GM19035 (cell line): ENCODE data around the gene C2orf74.
A peak's percentile ranks its signal among the peaks of the same experiment; 100 is the strongest.
"Not testable (repeated sequence)": the region's sequence is repeated elsewhere in the genome, so short reads cannot be mapped to it uniquely, and the experiment has no call there.

Experiments used
- ATAC-seq: cut with Tn5 transposase; IDR thresholded peaks from one replicate; pipeline ENCODE4 v1.9.1; 2021; ENCODE audit not compliant: unreplicated experiment

Gene C2orf74

DNA sequence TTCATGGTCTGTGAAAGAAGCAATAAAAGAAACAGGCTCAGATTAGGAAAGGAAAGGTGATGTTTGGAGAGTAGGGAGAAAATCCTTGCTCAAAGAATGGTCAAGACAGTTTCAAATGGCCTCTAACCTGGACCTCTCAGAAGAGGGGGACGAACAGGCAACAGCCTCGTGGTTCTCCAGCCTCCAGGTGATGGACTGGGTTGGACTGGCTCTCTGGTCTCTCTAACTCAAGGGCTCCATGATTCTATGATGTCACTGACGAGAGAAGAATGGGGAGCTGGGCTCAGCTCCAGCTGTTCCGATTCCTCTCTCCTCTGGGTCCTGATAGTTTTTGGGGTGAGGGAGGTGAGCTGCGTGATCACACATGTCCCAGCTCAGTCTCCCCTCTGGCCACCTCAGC is at the start of gene C2orf74:
Gene C2orf74, plus strand, starts transcription at position 301 of the 400 bp plus-strand sequence. CDS start 327 bp downstream, outside the sequence.
- ATAC-seq: no peak

DNA sequence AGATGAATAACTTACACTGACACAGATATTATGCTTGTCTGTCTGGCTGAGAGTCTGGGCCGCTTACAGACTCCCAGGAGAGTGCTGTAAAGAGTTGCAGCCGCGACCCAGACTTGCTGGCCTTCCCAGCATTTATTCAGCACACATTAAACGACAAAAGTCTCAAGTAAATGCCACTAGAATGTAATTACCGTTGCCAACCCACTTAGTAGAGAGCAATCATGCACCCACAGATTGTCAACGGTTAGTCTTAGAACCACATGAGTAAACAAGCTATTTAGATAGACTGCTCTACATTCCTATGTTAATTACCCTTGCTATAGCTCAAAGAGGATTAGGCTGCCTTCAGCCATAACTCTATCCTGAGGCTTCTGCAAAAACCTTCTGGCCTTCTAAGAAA is 47.8 kb upstream of the C2orf74 start:
- ATAC-seq: no peak

DNA sequence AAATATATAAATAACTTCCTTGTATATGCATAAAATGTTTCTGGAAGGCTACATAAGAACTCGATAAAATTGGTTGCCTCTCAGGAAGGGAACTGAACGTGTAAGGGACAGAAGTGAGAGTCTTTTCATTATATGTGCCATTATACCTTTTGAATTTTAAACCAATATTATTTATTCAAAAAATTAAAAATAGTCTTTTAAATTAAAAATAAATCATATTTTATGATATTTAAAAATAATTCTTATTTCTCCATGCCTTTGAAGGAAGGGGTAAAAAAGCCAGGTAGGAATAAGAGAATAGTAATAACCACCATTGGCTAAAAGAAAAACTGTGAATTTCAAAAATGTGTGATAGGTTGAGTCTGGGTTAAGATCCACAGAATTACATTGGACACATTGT is 45.7 kb upstream of the C2orf74 start:
- ATAC-seq: no peak

DNA sequence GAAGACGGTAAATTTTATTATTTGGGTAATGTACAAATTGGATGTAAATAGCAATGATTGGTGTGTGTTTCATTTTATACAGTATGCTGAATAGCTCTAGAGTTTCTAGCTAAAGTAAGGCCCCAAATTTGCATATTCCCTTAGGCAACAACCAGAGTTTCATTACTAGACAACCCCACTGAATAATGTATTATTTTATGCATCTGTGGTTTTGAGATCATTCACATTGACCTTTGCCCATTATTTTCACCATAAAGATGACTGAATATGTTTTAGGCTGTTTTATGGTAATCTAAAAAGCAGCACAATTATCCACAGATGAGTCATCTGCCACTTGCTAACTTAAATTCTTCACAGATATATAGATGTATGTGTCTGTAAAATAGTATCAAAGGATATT is 44.5 kb upstream of the C2orf74 start:
- no peak for ATAC-seq

DNA sequence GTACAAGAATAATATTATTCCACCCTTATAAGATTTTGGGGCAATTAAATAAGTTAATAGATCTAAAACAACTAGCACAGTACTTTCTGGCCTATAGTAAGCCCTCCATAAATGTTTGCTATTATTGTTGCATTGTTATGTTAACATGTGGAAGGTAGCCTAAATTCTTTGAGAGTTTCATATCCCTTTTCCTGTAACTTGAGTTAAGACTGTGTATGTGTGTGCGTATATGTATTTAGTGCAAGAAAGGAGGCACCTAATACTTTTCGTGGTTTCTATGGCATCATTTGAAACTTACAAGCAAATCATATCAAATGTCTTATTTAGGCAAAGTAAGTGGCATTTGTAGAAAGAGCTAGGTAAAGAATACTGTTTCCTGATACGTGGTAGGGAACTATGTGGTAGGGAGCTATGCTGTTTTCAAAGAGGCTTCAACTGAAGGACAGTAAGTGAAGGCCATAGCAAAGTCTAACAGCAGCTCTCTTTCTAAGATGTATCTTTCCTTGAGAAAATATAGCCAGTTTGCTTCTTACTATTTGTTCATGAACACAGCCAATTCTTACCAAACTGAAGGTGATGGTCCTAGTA is 36.8 kb upstream of the C2orf74 start:
- no peak for ATAC-seq

DNA sequence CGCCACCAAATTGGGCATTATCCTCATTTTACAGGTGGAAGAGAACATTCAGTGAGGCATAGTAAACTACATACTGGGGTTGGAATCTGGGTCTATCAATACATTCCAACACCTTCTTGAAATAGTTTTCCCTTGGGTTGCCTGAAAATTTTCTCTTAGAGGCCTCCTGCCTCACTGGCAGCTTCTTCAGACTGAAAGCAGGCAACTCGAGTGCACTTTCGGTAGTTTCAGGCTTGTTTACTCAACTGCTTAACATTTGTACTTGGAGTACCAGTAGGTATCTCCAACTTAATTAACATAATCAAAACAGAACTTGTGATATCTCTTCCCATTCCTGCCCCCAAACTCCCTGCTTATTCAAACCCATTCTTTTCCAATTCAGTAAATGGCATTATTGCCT is 36.2 kb upstream of the C2orf74 start:
- no peak for ATAC-seq

DNA sequence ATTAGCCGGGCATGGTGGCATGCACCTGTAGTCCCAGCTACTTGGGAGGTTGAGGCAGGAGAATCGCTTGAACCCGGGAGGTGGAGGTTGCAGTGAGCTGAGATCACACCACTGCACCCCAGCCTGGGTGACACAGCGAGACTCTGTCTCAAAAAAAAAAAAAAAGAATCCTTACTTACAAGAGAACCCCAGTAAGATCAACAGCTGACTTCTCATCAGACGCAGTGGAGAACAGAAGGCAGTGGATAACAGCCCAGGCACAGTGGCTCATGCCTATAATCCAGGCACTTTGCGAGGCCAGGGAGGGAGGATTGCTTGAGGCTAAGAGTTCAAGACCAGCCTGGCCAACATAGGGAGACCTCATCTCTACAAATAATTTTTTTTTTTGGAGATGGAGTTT is 33.9 kb upstream of the C2orf74 start:
- ATAC-seq: not testable (repeated sequence)

DNA sequence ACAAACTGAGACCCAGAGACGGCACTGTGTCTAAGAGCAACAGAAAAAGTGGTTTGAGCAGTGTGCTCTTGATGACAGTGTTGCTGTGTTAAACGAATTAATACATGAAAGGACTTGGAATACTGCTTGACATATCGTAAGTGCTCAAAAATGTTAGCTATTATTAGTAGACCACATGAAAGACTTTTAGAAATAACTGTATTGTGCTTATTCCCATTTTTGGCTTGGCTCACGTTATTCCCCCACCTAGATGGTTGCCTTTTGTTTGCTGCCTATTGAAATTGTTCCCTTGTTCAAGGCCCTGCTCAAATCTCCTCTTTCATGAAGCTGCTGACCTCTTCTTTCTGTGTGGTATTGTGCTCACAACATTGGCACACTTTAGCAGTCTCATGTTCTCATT is 27.8 kb upstream of the C2orf74 start:
- no peak for ATAC-seq

DNA sequence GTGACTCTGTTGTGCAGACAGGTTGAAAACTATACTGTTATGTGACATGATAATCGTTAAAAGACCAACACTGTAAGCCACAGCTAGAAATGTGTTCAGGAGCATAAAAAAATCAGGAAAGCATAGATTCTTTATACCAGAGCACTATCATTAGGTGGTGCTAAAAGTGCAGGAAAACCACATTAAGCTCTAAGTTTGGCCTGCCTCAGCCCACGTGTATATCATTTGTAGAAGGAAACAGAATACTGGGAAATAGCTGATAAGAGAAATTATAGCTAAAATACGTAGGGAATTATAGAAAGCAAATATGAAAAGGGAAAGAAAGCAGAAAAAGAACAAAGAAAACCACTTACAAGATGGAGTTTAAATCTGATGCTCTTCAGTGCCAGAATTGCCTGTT is 26.5 kb upstream of the C2orf74 start:
- ATAC-seq: no peak

DNA sequence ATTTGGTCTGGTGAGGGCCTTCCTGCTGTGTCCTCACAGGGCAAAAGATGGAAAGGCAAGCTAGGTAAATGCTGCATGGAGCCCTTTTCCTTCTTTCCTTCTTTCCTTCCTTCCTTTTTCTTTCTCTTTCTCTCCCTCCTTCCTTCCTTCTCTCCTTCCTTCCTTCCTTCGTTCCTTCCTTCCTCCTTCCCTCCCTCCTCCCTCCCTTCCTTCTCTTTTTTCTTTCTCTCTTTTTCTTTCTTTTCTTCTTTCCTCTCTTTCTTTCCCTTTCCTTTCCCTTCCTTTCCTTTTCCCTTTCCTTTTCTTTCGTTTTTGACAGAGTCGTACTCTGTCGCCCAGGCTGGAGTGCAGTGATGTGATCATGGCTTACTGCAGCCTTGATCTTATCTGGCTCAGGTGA is 23.1 kb upstream of the C2orf74 start:
- ATAC-seq: no peak

DNA sequence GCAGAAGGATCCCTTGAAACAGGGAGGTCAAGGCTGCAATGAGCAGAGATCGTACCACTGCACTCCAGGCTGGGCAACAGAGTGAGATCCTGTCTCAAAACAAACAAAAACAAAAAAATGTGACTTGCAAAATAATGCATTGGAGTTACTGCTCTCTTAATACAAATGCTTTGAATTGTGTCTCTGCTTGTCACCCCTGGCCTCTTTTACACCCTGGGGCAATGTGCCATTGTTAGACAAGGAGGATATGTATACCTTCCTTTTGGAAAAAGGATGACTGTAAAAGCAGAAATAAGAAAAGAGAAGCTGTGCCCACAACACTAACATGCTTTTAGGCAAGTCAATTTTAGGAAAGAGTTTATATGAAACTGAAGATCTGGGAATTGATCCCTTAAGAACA is 20.8 kb upstream of the C2orf74 start:
- no peak for ATAC-seq

DNA sequence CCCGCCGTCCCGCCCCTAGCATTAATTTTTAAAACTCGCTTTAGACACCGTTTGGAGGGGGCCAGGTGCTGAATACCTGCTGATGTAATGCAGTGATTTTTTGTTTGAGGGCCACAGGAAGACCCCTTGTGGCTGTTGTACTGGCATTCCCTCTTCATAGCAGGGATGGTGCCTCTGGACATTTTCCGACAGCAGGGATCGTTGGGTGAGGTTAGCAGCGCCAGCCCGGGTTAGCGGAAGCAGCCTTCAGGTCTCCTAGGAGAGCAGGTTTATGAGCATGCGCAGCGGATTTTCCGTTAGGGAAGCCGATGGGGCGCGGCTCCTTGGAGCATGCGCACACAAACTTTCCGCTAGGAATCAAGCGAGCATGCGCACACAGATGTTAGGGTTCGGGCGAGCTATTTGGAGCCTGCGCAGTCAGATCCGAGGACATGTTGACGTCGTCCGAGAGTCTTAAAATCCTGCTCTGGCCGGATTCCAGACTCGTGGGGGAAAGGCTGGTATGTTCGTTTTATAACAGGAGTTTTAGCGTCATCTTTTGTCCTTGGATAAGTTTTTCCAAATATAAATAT is 17.2 kb upstream of the C2orf74 start:
- ATAC-seq: peak; percentile 85

DNA sequence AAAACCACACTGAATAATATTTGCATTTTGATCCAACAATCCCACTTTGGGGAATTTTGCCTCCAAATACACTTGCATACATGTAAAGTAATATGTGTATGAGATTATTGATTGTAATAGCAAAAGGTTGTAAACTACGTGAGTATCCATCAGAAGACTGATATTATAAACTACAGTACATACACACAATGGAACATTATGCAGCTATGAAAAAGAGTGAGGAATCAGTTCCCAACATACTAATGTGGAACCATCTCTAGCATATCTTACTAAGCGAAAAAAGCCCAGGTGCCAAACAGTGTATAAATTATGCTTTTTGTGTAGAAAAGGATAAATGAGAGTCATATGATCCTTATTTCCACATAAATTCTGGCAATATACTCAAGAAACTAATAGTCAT is 16.0 kb upstream of the C2orf74 start:
- no peak for ATAC-seq

DNA sequence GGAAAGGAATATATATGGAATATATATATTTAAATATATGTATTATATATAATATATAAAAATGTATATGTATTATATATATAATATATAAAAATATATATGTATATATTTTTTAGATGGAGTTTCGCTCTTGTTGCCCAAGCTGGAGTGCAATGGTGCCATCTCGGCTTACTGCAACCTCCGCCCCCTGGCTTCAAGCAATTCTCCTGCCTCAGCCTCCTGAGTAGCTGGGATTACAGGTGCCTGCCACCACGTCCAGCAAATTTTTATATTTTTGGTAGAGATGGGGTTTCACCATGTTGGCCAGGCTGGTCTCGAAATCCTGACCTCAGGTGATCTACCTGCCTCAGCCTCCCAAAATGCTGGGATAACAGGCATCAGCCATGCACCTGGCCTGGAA is 13.9 kb upstream of the C2orf74 start:
- ATAC-seq: not testable (repeated sequence)

DNA sequence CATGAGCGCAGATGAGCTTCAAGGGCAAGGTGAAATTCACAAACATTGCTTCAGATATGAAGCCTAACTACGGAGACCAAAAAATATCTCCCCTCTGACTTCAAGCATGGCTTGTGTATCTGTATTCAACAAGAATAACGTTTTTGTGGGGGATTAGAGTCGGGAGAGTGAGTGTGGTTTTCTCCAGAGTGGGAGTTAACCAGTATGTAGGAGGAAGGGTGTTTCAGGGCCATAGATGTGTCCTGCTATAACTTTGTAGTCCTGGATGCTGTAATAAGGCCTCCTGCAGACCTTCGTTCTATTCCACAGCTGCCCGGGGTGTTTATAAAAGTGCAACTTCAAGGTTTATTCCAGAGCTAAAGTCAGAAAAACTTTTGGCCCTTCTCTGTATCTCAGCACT is 12.9 kb upstream of the C2orf74 start:
- ATAC-seq: no peak

DNA sequence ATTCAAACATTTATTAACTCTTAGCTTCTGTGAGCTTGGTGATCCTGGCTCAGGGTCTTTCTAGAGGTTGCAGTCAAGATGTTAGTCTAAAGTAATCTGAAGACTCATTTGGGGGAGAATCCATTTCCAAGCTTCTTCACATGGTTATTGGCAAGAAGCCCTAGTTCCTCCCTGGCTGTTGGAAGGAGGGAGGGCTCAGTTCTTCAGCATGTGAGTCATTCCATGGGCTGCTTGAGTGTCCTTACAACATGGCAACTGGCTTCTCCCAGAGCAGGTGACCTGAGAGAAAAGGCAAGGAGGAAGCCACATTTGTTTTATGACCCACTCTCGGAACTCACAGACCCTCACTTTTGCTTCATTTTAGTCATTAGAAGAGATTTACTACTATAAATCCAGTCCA is 10.6 kb upstream of the C2orf74 start:
- no peak for ATAC-seq

DNA sequence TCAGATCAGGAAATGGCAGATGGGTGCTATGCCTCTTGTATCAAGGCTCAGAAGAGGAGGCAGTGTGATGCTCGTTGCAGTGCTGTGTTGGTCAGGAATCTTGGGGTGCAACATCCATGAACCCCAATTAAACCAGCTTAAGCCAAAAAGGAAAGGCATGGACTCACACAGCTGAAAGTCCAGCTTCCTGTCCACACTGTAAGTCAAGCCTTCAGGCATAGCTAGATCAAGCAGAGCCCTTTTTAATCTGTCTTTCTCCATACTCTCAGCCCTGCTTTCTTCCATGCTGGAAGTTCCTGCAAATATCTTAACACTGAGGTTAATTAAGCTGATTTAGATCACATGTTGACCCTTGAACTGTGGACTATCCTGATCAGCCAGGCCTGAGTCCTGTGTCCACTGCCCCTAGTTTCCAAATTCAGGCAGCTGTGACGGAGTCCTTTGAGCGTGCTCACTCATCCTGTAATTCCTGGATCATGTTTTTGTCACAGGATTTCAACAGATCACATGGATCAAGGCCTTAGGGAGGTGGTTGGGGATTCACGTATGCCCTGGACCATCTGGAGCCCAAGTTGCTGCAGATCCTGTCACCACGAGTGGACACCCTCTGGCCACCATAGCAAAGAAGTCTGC is 4.5 kb upstream of the C2orf74 start:
- no peak for ATAC-seq

DNA sequence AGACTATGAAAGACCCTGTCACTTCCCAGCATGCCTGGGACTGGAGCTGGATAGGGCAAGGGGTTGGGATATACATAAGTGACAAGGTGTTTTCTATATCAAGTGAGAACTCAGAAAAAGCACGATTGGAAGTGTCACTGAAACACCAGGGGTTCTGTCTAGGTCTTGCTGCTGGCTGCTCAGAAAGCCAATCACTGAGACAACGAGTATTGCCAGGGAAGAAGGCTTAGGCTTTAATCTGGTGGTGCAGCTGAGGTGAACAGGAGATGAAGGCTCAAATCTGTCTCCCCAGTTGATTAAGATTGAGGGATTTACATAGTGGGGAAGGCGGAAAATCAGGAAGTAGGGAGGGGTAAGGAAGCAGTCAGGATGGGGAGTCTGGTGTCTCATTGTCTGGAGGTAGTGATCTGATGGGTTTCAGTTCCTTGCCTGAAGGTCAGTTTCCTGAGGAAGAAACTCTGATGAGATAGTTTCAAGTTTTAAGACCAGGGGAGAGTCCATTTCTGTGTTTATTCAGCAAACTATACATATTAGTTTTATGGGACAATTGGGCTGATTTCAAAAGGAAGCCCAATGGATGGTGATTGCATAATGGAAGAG is 3.5 kb upstream of the C2orf74 start:
- ATAC-seq: no peak

DNA sequence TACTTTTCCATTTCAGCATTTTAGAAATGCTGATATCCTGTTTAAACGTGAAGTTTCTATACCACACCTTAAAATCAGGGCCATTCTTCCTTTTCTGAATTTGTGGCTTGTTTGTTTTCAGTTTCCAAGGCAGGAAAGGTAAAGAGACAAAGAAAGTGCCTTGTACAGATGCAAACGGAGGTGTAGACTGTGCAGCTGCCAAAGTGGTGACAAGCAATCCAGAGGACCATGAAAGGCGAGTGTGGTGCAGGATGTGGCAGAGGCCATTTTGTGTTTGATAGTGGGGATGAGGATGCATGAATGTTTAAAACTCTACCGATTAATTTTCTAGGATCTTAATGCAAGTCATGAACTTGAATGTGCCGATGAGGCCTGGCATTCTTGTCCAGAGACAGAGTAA is 733 bp downstream of the C2orf74 start:
- no peak for ATAC-seq

DNA sequence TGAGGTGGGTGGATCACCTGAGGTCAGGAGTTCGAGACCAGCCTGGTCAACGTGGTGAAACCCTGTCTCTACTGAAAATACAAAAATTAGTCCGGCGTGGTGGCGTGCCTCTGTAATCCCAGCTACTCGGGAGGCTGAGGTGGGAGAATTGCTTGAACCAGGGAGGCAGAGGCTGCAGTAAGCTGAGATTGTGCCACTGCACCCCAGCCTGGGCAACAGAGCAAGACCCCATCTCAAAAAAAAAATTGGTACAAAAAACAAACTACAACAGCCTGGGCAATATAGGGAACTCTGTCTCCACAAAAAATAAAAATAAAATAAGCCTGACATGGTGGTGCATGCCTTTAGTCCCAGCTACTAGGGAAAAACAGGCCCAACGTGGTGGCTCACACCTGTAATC is 3.1 kb downstream of the C2orf74 start:
- ATAC-seq: not testable (repeated sequence)

DNA sequence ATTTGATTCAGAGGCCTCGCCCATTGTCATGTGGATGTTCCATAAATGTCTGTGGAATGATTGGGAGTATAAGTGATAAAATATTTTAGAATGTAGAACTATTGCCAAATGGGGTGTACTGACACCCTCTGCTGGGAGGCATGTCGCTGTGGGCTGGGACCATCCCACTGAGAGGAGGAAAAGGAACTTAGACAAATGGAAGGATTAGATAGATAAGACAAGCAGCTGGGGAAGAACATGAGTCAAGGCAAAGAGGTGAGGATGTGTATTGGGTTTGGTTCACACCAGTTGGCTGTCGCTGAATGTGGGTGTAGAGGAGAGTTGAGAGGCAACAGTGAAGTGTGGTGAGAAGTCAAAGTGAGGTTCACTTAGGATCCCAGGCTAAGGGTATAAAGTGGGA is 4.0 kb downstream of the C2orf74 start:
- no peak for ATAC-seq

DNA sequence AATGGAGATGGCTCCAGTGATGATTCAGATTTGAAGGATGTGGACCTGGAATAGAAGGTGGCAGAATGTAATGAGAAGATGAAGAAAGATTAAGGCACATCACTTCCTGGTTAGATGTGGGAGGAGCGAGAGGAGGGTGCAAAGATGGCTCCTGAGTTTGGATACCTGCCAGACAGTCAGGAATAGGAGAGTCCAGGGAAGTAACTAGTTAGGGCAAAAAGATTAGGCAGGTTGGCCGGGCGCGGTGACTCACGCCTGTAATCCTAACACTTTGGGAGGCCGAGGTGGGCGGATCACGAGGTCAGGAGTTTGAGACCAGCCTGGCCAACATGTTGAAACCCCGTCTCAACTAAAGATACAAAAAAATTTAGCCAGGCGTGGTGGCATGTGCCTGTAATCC is 5.6 kb downstream of the C2orf74 start:
- ATAC-seq: no peak
